GM18499 (cell line): ENCODE measurements around the gene CNIH4.
"Not testable (repeated sequence)": the region's sequence is repeated elsewhere in the genome, so short reads cannot be mapped to it uniquely, and the experiment has no call there.

Source experiments
- ATAC-seq: cut with Tn5 transposase; IDR thresholded peaks from one replicate; pipeline ENCODE4 v1.9.1; 2021; ENCODE audit warnings: moderate number of reproducible peaks; ENCODE audit not compliant: insufficient read depth, unreplicated experiment

The CNIH4 gene

GRCh38 chr1:224343679-224344078 is 13.0 kb upstream of the CNIH4 start:
- ATAC-seq, result no peak

- no peak for ATAC-seq
Observed at GRCh38 chr1:224348137-224348536, 8.5 kb upstream of the CNIH4 start.

- not testable (repeated sequence) for ATAC-seq
Observed at GRCh38 chr1:224349716-224350115, 7.0 kb upstream of the CNIH4 start.

GRCh38 chr1:224352436-224353085 is 4.1 kb upstream of the CNIH4 start:
- ATAC-seq, result not testable (repeated sequence)

GRCh38 chr1:224353975-224354925 is 2.4 kb upstream of the CNIH4 start:
- no peak for ATAC-seq

GRCh38 chr1:224357626-224358124 is 996 bp downstream of the CNIH4 start:
- no peak for ATAC-seq

GRCh38 chr1:224358237-224358636 is 1.6 kb downstream of the CNIH4 start:
- no peak for ATAC-seq

- ATAC-seq, result no peak
Observed at GRCh38 chr1:224359207-224359606, 2.5 kb downstream of the CNIH4 start.

- peak; percentile 96 for ATAC-seq
Observed at GRCh38 chr1:224368409-224368808, 11.7 kb downstream of the CNIH4 start.

GRCh38 chr1:224373008-224373590 is 16.4 kb downstream of the CNIH4 start:
- no peak for ATAC-seq

GRCh38 chr1:224375059-224375458 is 18.4 kb downstream of the CNIH4 start:
- no peak for ATAC-seq

- ATAC-seq, result peak; percentile 57
Observed at GRCh38 chr1:224377676-224378006, 21.0 kb downstream of the CNIH4 start.

GRCh38 chr1:224378855-224379631 is 22.4 kb downstream of the CNIH4 start:
- ATAC-seq, result no peak

- peak; percentile 45 for ATAC-seq
Observed at GRCh38 chr1:224380003-224380402, 23.3 kb downstream of the CNIH4 start.

GRCh38 chr1:224381880-224382548 is 25.3 kb downstream of the CNIH4 start:
- ATAC-seq, result no peak

GRCh38 chr1:224383218-224383617 is 26.5 kb downstream of the CNIH4 start:
- no peak for ATAC-seq

- ATAC-seq, result no peak
Observed at GRCh38 chr1:224387302-224387912, 30.7 kb downstream of the CNIH4 start.

GRCh38 chr1:224387943-224388342 is 31.3 kb downstream of the CNIH4 start:
- no peak for ATAC-seq

GRCh38 chr1:224390517-224390916 is 33.8 kb downstream of the CNIH4 start:
- ATAC-seq, result no peak
